Measurements from ENCODE around the gene KCNA5. TPM values are rescaled to one million over a fixed set of nuclear protein-coding genes. Genes with fewer than 3 reads are reported as not detected.

The KCNA5 gene
- total and polyA plus RNA-seq, 2 donors (not counting 1 experiment from before 2014, with no cell fraction given): not detected

- H3K27ac ChIP-seq (ENCODE audit: insufficient read depth, low read length): no peak overlapping the region
- no peaks in the 10 kb centered on the region for H3K4me1 ChIP-seq (ENCODE audit: control insufficient read depth, extremely low read depth, insufficient read depth, low read length)
- no peaks in the 10 kb centered on the region for H3K27me3 ChIP-seq (ENCODE audit: control insufficient read depth, insufficient read depth, low read length)
- peak; percentile 69 to 94 for DNase-seq (ENCODE audit: low read depth in 2 of 2)
- H3K4me2 ChIP-seq (ENCODE audit: extremely low read depth, insufficient read depth, low read length): no peak overlapping the region
- TF ChIP-seq, protein P1, sequence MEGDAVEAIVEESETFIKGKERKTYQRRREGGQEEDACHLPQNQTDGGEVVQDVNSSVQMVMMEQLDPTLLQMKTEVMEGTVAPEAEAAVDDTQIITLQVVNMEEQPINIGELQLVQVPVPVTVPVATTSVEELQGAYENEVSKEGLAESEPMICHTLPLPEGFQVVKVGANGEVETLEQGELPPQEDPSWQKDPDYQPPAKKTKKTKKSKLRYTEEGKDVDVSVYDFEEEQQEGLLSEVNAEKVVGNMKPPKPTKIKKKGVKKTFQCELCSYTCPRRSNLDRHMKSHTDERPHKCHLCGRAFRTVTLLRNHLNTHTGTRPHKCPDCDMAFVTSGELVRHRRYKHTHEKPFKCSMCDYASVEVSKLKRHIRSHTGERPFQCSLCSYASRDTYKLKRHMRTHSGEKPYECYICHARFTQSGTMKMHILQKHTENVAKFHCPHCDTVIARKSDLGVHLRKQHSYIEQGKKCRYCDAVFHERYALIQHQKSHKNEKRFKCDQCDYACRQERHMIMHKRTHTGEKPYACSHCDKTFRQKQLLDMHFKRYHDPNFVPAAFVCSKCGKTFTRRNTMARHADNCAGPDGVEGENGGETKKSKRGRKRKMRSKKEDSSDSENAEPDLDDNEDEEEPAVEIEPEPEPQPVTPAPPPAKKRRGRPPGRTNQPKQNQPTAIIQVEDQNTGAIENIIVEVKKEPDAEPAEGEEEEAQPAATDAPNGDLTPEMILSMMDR (conservative IDR thresholded peaks at IDR 0.05 in 1 of 2, IDR thresholded peaks at IDR 0.05 in 1 of 2; ENCODE audit: low read depth in 1 of 2, low read length in 2 of 2): no peak
- no peak for TF ChIP-seq EZH2 (IDR thresholded peaks at IDR 0.05; ENCODE audit: low read length, missing control alignments)
- H2AFZ ChIP-seq (ENCODE audit: low read length): no peak overlapping the region
- H3K36me3 ChIP-seq (ENCODE audit: control insufficient read depth, insufficient read depth, low read length): no peaks in the 10 kb centered on the region
- no peak overlapping the region for H3K9ac ChIP-seq (ENCODE audit: insufficient read depth, low read length)
- H3K4me3 ChIP-seq (replicated peaks in 1 of 4; ENCODE audit: control extremely low read depth in 1 of 4, insufficient read depth in 1 of 4, low read depth in 3 of 4, low read length in 4 of 4): no peak overlapping the region
- no peaks in the 10 kb centered on the region for H3K9me3 ChIP-seq (ENCODE audit: control insufficient read depth, insufficient read depth, low read depth, low read length)
- no peaks in the 10 kb centered on the region for H4K20me1 ChIP-seq (ENCODE audit: control insufficient read depth, extremely low read depth, insufficient read depth, low read length)
- H3K79me2 ChIP-seq (ENCODE audit: control insufficient read depth, insufficient read depth, low read length): no peaks in the 10 kb centered on the region
Observed at GRCh38 chr12:4997939-4998338, 45.7 kb upstream of the KCNA5 start.

DNA sequence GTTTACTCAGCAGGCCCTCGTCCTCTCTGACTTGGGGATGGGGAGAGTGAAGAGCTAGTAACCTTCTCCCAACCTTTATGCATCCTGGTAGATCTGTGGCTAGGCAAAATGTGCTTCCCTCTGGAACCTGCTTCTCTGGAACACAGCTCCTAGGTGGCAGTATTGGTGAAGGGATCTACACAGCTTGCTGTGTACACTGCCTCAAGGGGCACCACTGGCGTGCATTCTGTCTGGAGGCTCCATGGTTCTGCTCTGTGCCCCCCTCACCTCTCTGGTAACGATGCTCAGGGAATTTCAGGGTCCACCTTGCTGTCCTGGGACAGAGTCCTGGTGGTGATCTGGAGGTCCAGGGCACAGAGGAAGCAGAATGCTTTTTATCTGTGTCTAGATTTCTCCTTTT, 43.5 kb upstream of the KCNA5 start:
- Histone ChIP-seq H3K36me3 (ENCODE audit: control insufficient read depth, insufficient read depth, low read length) (no peaks in the 10 kb centered on the region), H3K27me3 (ENCODE audit: control insufficient read depth, insufficient read depth, low read length) (no peaks in the 10 kb centered on the region), H2AFZ (ENCODE audit: low read length) (no peak overlapping the region), H3K4me3 (replicated peaks in 1 of 4; ENCODE audit: control extremely low read depth in 1 of 4, insufficient read depth in 1 of 4, low read depth in 3 of 4, low read length in 4 of 4) (no peak overlapping the region), H3K79me2 (ENCODE audit: control insufficient read depth, insufficient read depth, low read length) (no peaks in the 10 kb centered on the region), H3K9ac (ENCODE audit: insufficient read depth, low read length) (no peak overlapping the region), H4K20me1 (ENCODE audit: control insufficient read depth, extremely low read depth, insufficient read depth, low read length) (no peaks in the 10 kb centered on the region), H3K4me1 (ENCODE audit: control insufficient read depth, extremely low read depth, insufficient read depth, low read length) (no peaks in the 10 kb centered on the region), H3K27ac (ENCODE audit: insufficient read depth, low read length) (no peak overlapping the region), H3K4me2 (ENCODE audit: extremely low read depth, insufficient read depth, low read length) (no peak overlapping the region), H3K9me3 (ENCODE audit: control insufficient read depth, insufficient read depth, low read depth, low read length) (no peaks in the 10 kb centered on the region)
- no peak for DNase-seq (ENCODE audit: low read depth in 2 of 2)
- TF ChIP-seq, protein P1 (conservative IDR thresholded peaks at IDR 0.05 in 1 of 2, IDR thresholded peaks at IDR 0.05 in 1 of 2; ENCODE audit: low read depth in 1 of 2, low read length in 2 of 2): no peak

- no peak for TF ChIP-seq EZH2 (IDR thresholded peaks at IDR 0.05; ENCODE audit: low read length, missing control alignments)
- TF ChIP-seq, protein P1 (conservative IDR thresholded peaks at IDR 0.05 in 1 of 2, IDR thresholded peaks at IDR 0.05 in 1 of 2; ENCODE audit: low read depth in 1 of 2, low read length in 2 of 2): no peak
- Histone ChIP-seq H3K9me3 (ENCODE audit: control insufficient read depth, insufficient read depth, low read depth, low read length) (no peaks in the 10 kb centered on the region), H3K9ac (ENCODE audit: insufficient read depth, low read length) (no peak overlapping the region), H3K27me3 (ENCODE audit: control insufficient read depth, insufficient read depth, low read length) (no peaks in the 10 kb centered on the region), H3K36me3 (ENCODE audit: control insufficient read depth, insufficient read depth, low read length) (no peaks in the 10 kb centered on the region), H3K4me1 (ENCODE audit: control insufficient read depth, extremely low read depth, insufficient read depth, low read length) (no peaks in the 10 kb centered on the region), H3K4me2 (ENCODE audit: extremely low read depth, insufficient read depth, low read length) (no peak overlapping the region), H3K79me2 (ENCODE audit: control insufficient read depth, insufficient read depth, low read length) (no peaks in the 10 kb centered on the region), H2AFZ (ENCODE audit: low read length) (no peak overlapping the region), H3K27ac (ENCODE audit: insufficient read depth, low read length) (no peak overlapping the region), H4K20me1 (ENCODE audit: control insufficient read depth, extremely low read depth, insufficient read depth, low read length) (no peaks in the 10 kb centered on the region), H3K4me3 (replicated peaks in 1 of 4; ENCODE audit: control extremely low read depth in 1 of 4, insufficient read depth in 1 of 4, low read depth in 3 of 4, low read length in 4 of 4) (no peak overlapping the region)
- no peak for DNase-seq (ENCODE audit: low read depth in 2 of 2)
Observed at GRCh38 chr12:5000658-5001385, 42.9 kb upstream of the KCNA5 start.

Data from fibroblast of lung (primary cell).